Fibroblast of the aortic adventitia (primary cell): ENCODE results near the gene SPATA13. TPM values are rescaled to one million over a fixed set of nuclear protein-coding genes. Genes with fewer than 3 reads are reported as not detected.
"Not testable (repeated sequence)": the region's sequence is repeated elsewhere in the genome, so short reads cannot be mapped to it uniquely, and the experiment has no call there.

ENCODE experiments used
- DNase-seq: peaks from one replicate; pipeline ENCODE4 v3.0.0-alpha.2; 2010; ENCODE audit warnings: low read depth
- H3K4me3 ChIP-seq: 2 replicates; pipeline ENCODE4 v1.5.1; 2011; ENCODE audit warnings: low read depth, mild to moderate bottlenecking, control low read depth, low read length, moderate library complexity
- total RNA-seq: library from RNA; depleted of rRNA; stranded (reverse); fragments of >200 nt; gene quantifications from 2 replicates; pipeline ENCODE4 v1.2.3, GENCODE V29; 2012; ENCODE audit warnings: low replicate concordance
- TF ChIP-seq, protein P1 (sequence below): IDR thresholded peaks from 2 replicates; pipeline ENCODE4 v1.5.1; 2011; ENCODE audit warnings: mild to moderate bottlenecking, low read length, control low read depth, inconsistent platforms; ENCODE audit not compliant: insufficient read depth

SPATA13 gene
- total RNA-seq, 1 donor: 12.2 TPM

GRCh38 chr13:24323036-24323738 lies 162.7 kb downstream of the SPATA13 start:
- TF ChIP-seq, protein P1, sequence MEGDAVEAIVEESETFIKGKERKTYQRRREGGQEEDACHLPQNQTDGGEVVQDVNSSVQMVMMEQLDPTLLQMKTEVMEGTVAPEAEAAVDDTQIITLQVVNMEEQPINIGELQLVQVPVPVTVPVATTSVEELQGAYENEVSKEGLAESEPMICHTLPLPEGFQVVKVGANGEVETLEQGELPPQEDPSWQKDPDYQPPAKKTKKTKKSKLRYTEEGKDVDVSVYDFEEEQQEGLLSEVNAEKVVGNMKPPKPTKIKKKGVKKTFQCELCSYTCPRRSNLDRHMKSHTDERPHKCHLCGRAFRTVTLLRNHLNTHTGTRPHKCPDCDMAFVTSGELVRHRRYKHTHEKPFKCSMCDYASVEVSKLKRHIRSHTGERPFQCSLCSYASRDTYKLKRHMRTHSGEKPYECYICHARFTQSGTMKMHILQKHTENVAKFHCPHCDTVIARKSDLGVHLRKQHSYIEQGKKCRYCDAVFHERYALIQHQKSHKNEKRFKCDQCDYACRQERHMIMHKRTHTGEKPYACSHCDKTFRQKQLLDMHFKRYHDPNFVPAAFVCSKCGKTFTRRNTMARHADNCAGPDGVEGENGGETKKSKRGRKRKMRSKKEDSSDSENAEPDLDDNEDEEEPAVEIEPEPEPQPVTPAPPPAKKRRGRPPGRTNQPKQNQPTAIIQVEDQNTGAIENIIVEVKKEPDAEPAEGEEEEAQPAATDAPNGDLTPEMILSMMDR: no peak
- no peak overlapping the region for H3K4me3 ChIP-seq
- DNase-seq: no peak

DNA sequence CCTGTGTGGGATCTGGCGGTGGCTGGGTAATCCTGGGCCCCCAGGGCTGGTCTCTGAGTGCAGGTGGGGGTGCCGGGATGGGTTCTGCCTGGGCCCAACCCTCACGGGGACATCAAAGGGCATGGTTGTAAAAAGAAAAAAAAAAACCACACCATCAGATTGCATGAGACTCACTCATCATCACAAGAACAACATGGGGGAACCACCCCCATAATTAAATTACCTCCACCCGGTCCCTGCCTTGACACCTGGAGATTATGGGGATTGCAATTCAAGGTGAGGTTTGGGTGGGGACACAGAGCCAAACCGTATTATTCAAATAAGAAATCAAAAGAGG lies 163.2 kb downstream of the SPATA13 start:
- DNase-seq: no peak
- no peak overlapping the region for H3K4me3 ChIP-seq
- TF ChIP-seq, protein P1: no peak

GRCh38 chr13:24327598-24327997 lies 167.1 kb downstream of the SPATA13 start:
- not testable (repeated sequence) for H3K4me3 ChIP-seq

GRCh38 chr13:24328145-24328544 lies 167.6 kb downstream of the SPATA13 start:
- DNase-seq: no peak
- H3K4me3 ChIP-seq: peak overlapping the region; percentile 40
- TF ChIP-seq, protein P1: no peak

More at GRCh38 chr13:24327598-24327997, 167.1 kb downstream of the SPATA13 start:
- not testable (repeated sequence) for DNase-seq

DNA sequence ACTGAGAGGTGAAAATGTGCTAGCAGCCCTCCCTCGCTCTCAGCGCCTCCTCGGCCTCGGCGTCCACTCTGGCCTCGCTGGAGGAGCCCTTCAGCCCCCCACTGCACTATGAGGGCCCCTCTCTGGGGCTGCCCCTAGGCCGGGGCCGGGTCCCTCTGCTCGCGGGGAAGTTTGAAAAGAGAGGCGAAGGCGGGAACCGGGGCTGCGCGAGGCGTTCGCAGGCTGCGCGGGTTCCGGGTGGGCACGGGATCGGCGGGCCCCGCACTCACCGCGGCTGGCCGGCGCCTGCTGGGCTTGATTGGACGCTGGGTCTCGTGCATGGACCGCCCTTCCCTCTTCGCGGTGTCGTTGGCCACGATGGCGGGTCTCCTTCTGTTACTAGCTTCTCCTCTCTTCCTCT lies 178.2 kb downstream of the SPATA13 start:
- TF ChIP-seq, protein P1: no peak
- no peak overlapping the region for H3K4me3 ChIP-seq
- no peak for DNase-seq

DNA sequence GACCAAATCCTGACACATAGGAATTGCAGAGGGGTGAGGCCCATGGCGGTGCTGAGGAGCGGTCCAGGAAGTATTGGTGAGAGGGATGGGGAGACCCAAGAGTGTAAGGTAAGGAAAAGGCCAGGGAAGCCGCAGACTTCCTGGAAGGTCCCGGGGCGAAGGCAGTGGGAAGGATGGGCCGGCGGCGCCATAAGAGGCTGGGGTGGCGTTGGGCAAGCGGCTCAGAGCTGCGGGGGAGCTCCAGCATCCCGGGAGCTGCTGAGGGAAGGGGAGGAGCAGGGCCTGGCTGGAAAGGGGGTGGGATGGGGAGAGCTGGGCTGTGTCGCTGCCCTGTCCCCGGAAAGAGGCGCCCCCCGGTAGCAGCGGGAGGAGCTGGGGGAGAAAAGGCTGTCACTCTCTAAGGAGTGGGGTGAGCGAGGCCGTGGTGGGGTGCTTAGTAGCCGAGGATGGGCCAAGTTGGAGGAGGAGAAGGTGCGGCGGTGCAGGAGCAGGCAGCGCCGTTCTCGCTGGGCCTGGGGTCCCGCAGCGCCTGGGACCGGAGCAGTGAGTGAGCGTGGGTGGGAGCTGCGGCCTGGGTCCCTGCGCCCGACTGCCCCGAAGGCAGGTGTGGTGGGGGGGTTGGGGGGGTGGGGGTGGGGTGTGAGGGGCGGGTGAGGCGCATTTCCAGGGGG lies 179.6 kb downstream of the SPATA13 start:
- no peak for DNase-seq
- TF ChIP-seq, protein P1: no peak

GRCh38 chr13:24340608-24340955 lies 180.1 kb downstream of the SPATA13 start:
- no peak overlapping the region for H3K4me3 ChIP-seq
- TF ChIP-seq, protein P1: no peak
- no peak for DNase-seq

More for the DNA sequence above, 179.6 kb downstream of the SPATA13 start:
- no peak overlapping the region for H3K4me3 ChIP-seq
